ACC112 (cell line): ENCODE results near the gene RHOG.
"Not testable (repeated sequence)": the region's sequence is repeated elsewhere in the genome, so short reads cannot be mapped to it uniquely, and the experiment has no call there.

Source experiments
- H2AFZ ChIP-seq: fragments of 200-600 bp; sonication (generic); one replicate; pipeline ENCODE4 v1.6.0; 2017; ENCODE audit warnings: antibody characterized with exemption, low read length; ENCODE audit not compliant: unreplicated experiment
- H3K27ac ChIP-seq: fragments of 200-600 bp; sonication (generic); 2 replicates; pipeline ENCODE4 v1.5.1; 2014; ENCODE audit warnings: low read depth, mild to moderate bottlenecking, antibody characterized with exemption, low read length, moderate library complexity
- H3K27me3 ChIP-seq: fragments of 200-600 bp; sonication (generic); 2 replicates; pipeline ENCODE4 v1.6.1; 2014; ENCODE audit warnings: mild to moderate bottlenecking, antibody characterized with exemption, low read length, moderate library complexity, mixed read lengths; ENCODE audit not compliant: insufficient read depth
- H3K36me3 ChIP-seq: fragments of 200-600 bp; sonication (generic); 2 replicates; pipeline ENCODE4 v1.6.1; 2016; ENCODE audit warnings: mild to moderate bottlenecking, antibody characterized with exemption, low read length, moderate library complexity, mixed read lengths; ENCODE audit not compliant: insufficient read depth
- H3K4me1 ChIP-seq: fragments of 200-600 bp; sonication (generic); one replicate; pipeline ENCODE4 v1.6.1; 2016; ENCODE audit warnings: low read length, mixed read lengths; ENCODE audit not compliant: insufficient read depth, unreplicated experiment, control insufficient read depth
- H3K4me3 ChIP-seq: fragments of 200-600 bp; sonication (generic); 2 replicates; pipeline ENCODE4 v1.5.1; 2014; ENCODE audit warnings: mild to moderate bottlenecking, low read depth, low read length
- H3K79me2 ChIP-seq: fragments of 200-600 bp; sonication (generic); one replicate; pipeline ENCODE4 v1.6.0; 2016; ENCODE audit warnings: low read length; ENCODE audit not compliant: control insufficient read depth, unreplicated experiment, insufficient read depth

Gene RHOG

GRCh38 chr11:3823762-3824506 lies 16.8 kb downstream of the RHOG start:
- no peak overlapping the region for H2AFZ ChIP-seq
- H3K27me3 ChIP-seq: no peaks in the 10 kb centered on the region
- H3K4me3 ChIP-seq: no peak overlapping the region
- peaks cover 10% of the 10 kb centered on the region for H3K4me1 ChIP-seq
- H3K27ac ChIP-seq: no peak overlapping the region
- no peaks in the 10 kb centered on the region for H3K79me2 ChIP-seq
- peaks cover 16% of the 10 kb centered on the region; the same call in 1 of the 2 replicates for H3K36me3 ChIP-seq

GRCh38 chr11:3823303-3823702 lies 17.5 kb downstream of the RHOG start:
- Histone ChIP-seq H3K4me3 (no peak overlapping the region), H3K27ac (no peak overlapping the region), H3K27me3 (no peaks in the 10 kb centered on the region), H3K36me3 (peaks cover 16% of the 10 kb centered on the region; the same call in 1 of the 2 replicates), H3K79me2 (no peaks in the 10 kb centered on the region), H2AFZ (no peak overlapping the region), H3K4me1 (peaks cover 10% of the 10 kb centered on the region)

GRCh38 chr11:3822312-3822711 lies 18.4 kb downstream of the RHOG start:
- Histone ChIP-seq H3K4me1 (peaks cover 10% of the 10 kb centered on the region), H3K4me3 (no peak overlapping the region), H3K27ac (no peak overlapping the region), H3K27me3 (no peaks in the 10 kb centered on the region), H3K36me3 (peaks cover 16% of the 10 kb centered on the region; the same call in 1 of the 2 replicates), H2AFZ (no peak overlapping the region), H3K79me2 (no peaks in the 10 kb centered on the region)

GRCh38 chr11:3820971-3821370 lies 19.8 kb downstream of the RHOG start:
- Histone ChIP-seq H3K79me2 (no peaks in the 10 kb centered on the region), H3K27me3 (no peaks in the 10 kb centered on the region), H3K4me3 (no peak overlapping the region), H3K36me3 (peaks cover 10% of the 10 kb centered on the region; the same call in 1 of the 2 replicates), H3K27ac (no peak overlapping the region), H2AFZ (no peak overlapping the region), H3K4me1 (peaks cover 10% of the 10 kb centered on the region)

DNA sequence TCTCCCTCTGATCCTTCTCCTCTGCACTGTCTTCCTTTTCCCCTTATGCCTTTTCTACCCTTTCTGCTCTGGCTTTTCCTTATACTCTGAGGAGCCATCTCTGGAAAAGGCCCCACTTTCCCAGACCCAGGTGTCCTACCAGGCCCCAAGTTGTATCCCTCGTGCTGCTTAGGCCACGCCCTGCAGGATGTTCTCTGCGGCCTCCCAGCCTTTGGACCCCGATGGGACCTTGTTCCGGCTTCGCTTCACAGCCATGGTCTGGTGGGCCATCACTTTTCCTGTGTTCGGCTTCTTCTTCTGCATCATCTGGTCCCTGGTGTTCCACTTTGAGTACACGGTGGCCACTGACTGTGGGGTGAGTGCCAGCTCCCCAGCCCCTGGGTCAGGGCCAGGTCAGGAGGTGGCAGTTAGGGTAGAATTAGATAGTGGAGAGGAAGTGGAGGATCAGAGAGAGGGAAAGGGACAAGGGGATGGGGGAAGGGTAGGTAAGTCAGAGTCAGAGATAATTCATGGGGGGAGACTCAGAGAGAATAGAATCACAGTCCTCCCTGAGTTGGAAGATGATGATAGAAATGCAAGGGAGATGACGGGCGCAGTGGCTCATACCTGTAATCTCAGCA lies 23.5 kb downstream of the RHOG start:
- Histone ChIP-seq H3K79me2 (no peaks in the 10 kb centered on the region), H2AFZ (no peak overlapping the region), H3K27me3 (no peaks in the 10 kb centered on the region), H3K4me1 (no peaks in the 10 kb centered on the region), H3K27ac (no peak overlapping the region), H3K4me3 (no peak overlapping the region), H3K36me3 (no peaks in the 10 kb centered on the region)

DNA sequence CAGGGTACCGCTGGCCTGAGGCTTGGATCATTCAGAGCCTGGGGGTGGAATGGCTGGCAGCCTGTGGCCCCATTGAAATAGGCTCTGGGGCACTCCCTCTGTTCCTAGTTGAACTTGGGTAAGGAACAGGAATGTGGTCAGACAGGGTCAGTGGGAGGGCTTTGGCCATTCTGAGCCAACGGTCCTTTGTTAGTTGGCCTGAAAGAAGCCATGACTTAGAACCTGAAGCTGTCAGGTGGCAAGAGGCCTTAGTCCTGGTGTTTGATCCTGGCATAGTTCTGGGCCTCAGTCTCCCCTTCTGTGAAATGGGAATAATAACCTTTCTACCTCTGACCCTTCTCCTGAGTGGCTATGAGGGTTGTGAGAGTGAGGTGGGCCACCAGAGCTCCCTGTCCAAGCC lies 24.1 kb downstream of the RHOG start:
- H3K27ac ChIP-seq: no peak overlapping the region
- no peaks in the 10 kb centered on the region for H3K79me2 ChIP-seq
- no peaks in the 10 kb centered on the region for H3K36me3 ChIP-seq
- H3K27me3 ChIP-seq: no peaks in the 10 kb centered on the region
- H3K4me3 ChIP-seq: no peak overlapping the region
- no peak overlapping the region for H2AFZ ChIP-seq
- no peaks in the 10 kb centered on the region for H3K4me1 ChIP-seq

GRCh38 chr11:3815845-3816244 lies 24.9 kb downstream of the RHOG start:
- Histone ChIP-seq H3K27me3 (no peaks in the 10 kb centered on the region), H3K4me1 (no peaks in the 10 kb centered on the region), H2AFZ (no peak overlapping the region), H3K4me3 (no peak overlapping the region), H3K79me2 (no peaks in the 10 kb centered on the region), H3K36me3 (no peaks in the 10 kb centered on the region), H3K27ac (no peak overlapping the region)

- not testable (repeated sequence) for H3K36me3 ChIP-seq, H3K4me3 ChIP-seq, H3K79me2 ChIP-seq, H3K27me3 ChIP-seq, H2AFZ ChIP-seq, H3K4me1 ChIP-seq, H3K27ac ChIP-seq
These were observed 25.9 kb downstream of the RHOG start for GRCh38 chr11:3814832-3815231.

DNA sequence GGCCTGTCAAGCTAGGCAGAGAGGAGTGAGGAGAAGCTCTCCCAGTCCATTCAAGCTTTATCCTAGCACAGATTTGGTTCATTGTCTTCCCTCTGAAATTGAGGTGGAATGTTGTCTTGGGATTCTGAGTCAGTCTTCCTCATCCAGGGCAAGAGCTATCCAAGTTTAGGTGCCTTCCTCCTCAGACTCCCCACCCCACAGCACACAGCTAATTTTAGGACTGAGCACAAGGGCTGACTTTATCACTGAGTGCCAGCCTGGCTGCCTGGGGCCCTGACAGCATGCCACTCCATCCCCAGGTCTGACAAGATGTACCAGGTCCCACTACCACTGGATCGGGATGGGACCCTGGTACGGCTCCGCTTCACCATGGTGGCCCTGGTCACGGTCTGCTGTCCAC lies 29.8 kb downstream of the RHOG start:
- Histone ChIP-seq H3K4me1 (peaks cover 6% of the 10 kb centered on the region), H2AFZ (no peak overlapping the region), H3K36me3 (no peaks in the 10 kb centered on the region), H3K27ac (no peak overlapping the region), H3K4me3 (no peak overlapping the region), H3K79me2 (no peaks in the 10 kb centered on the region), H3K27me3 (no peaks in the 10 kb centered on the region)

GRCh38 chr11:3810446-3810845 lies 30.3 kb downstream of the RHOG start:
- Histone ChIP-seq H3K4me3 (no peak overlapping the region), H3K27ac (no peak overlapping the region), H3K36me3 (no peaks in the 10 kb centered on the region), H2AFZ (no peak overlapping the region), H3K4me1 (peaks cover 6% of the 10 kb centered on the region), H3K79me2 (no peaks in the 10 kb centered on the region), H3K27me3 (no peaks in the 10 kb centered on the region)

- no peaks in the 10 kb centered on the region for H3K27me3 ChIP-seq
- no peaks in the 10 kb centered on the region for H3K79me2 ChIP-seq
- H3K27ac ChIP-seq: no peak overlapping the region
- no peak overlapping the region for H3K4me3 ChIP-seq
- no peak overlapping the region for H2AFZ ChIP-seq
- peaks cover 6% of the 10 kb centered on the region for H3K4me1 ChIP-seq
- H3K36me3 ChIP-seq: no peaks in the 10 kb centered on the region
These were observed 31.2 kb downstream of the RHOG start for GRCh38 chr11:3809624-3809928.
